Gastroesophageal sphincter (tissue), 4 donors: Measurements from ENCODE around the gene CDC42. TPM values are rescaled to one million over a fixed set of nuclear protein-coding genes. Genes with fewer than 3 reads are reported as not detected.
A peak's percentile ranks its signal among the peaks of the same experiment; 100 is the strongest.

Source experiments
- ATAC-seq: fragments of 150-250 bp; one replicate; pipeline ENCODE4 v1.9.1; 2016; ENCODE audit warnings: mild to moderate bottlenecking, moderate library complexity
- H3K27ac ChIP-seq, 4 donors: fragments of 200-600 bp; sonication (generic) in 3 of 4; 1 replicate in 3 of 4; 2 replicates in 1 of 4; pipeline ENCODE4 v1.5.1; 2016 to 2019
- H3K27me3 ChIP-seq: fragments of 200-600 bp; sonication (generic); one replicate; pipeline ENCODE4 v1.5.1; 2019
- H3K36me3 ChIP-seq, 2 donors: fragments of 200-600 bp; sonication (generic); one replicate each; pipeline ENCODE4 v1.5.1; 2019; ENCODE audit warnings: control low read depth in 1 of 2
- H3K4me1 ChIP-seq, 3 donors: fragments of 200-600 bp; sonication (generic); 1 replicate in 2 of 3; 2 replicates in 1 of 3; pipeline ENCODE4 v1.5.1; 2016 to 2019; ENCODE audit warnings: control low read depth in 2 of 3
- H3K4me3 ChIP-seq, 2 donors: fragments of 200-600 bp; sonication (generic); one replicate each; pipeline ENCODE4 v1.5.1; 2019; ENCODE audit warnings: mild to moderate bottlenecking in 1 of 2, moderate library complexity in 1 of 2
- H3K9me3 ChIP-seq, 3 donors: fragments of 200-600 bp; sonication (generic); one replicate each; pipeline ENCODE4 v1.5.1; 2017 to 2019; ENCODE audit warnings: control low read depth in 2 of 3
- EP300 ChIP-seq: sonication (generic); formaldehyde crosslinking; IDR thresholded peaks from one replicate; pipeline ENCODE4 v1.6.1; 2017; ENCODE audit warnings: antibody characterized with exemption, mild to moderate bottlenecking
- POLR2A ChIP-seq, 2 donors: fragments of 450-650 bp; IDR thresholded peaks; one replicate each; pipeline ENCODE4 v1.6.1; 2017; ENCODE audit warnings: antibody characterized with exemption in 2 of 2, mild to moderate bottlenecking in 2 of 2, moderate library complexity in 1 of 2
- POLR2AphosphoS5 ChIP-seq: sonication (generic); formaldehyde crosslinking; IDR thresholded peaks from one replicate; pipeline ENCODE4 v1.6.1; 2017; ENCODE audit warnings: antibody characterized with exemption
- WGBS, 2 donors: methylation state at CpG; one replicate each; pipeline ENCODE4 v1.1.5; 2018; ENCODE audit warnings: low coverage in 1 of 2; 5-methylcytosine and 5-hydroxymethylcytosine counted together
- total RNA-seq, 4 donors: library from RNA; depleted of rRNA; stranded (reverse); fragments of >200 nt; gene quantifications; one replicate each; pipeline ENCODE4 v1.1.0, GENCODE V29; 2016
- TF ChIP-seq, protein P1 (sequence below), 4 experiments: fragments of 200-600 bp in 2 of 4; fragments of 450-650 bp in 2 of 4; sonication (generic) in 1 of 4; IDR thresholded peaks; one replicate each; pipeline ENCODE4 v1.5.1; 2017 to 2019; ENCODE audit warnings: antibody characterized with exemption in 4 of 4, mild to moderate bottlenecking in 2 of 4, moderate library complexity in 2 of 4

The CDC42 gene
- total RNA-seq, 4 donors from 2014 or later: 190 to 309 (median 205) TPM

DNA sequence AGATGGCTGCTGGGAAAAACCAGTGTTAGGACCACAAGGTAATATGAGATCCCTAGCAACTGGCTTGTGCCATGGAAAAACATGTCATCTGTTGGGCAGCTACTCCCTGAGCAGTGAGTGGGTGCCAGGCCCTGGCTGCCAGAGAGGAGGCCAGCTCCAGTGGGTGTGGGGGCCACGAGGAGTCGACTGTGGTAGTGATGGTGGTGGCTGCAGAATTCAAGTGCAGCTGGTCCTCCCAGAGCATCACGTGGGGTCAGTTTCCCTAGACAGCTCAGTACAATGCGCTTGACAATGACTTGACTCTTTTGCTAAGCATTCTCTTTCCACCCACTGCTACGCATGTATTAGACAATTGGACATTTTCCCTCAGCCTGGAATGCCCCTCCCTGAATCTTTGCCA, 14.5 kb upstream of the CDC42 start:
- Histone ChIP-seq H3K4me3 (no peak overlapping the region), H3K27me3 (no peaks in the 10 kb centered on the region), H3K9me3 (no peaks in the 10 kb centered on the region), H3K4me1 (peaks cover 0 to 13% (median 0%) of the 10 kb centered on the region in 3 donors), H3K36me3 (no peaks in the 10 kb centered on the region), H3K27ac (no peak overlapping the region)
- ATAC-seq: no peak
- TF ChIP-seq EP300 (no peak), POLR2A (IDR thresholded peaks at IDR 0.05) (no peak), POLR2AphosphoS5 (no peak)
- TF ChIP-seq, protein P1, sequence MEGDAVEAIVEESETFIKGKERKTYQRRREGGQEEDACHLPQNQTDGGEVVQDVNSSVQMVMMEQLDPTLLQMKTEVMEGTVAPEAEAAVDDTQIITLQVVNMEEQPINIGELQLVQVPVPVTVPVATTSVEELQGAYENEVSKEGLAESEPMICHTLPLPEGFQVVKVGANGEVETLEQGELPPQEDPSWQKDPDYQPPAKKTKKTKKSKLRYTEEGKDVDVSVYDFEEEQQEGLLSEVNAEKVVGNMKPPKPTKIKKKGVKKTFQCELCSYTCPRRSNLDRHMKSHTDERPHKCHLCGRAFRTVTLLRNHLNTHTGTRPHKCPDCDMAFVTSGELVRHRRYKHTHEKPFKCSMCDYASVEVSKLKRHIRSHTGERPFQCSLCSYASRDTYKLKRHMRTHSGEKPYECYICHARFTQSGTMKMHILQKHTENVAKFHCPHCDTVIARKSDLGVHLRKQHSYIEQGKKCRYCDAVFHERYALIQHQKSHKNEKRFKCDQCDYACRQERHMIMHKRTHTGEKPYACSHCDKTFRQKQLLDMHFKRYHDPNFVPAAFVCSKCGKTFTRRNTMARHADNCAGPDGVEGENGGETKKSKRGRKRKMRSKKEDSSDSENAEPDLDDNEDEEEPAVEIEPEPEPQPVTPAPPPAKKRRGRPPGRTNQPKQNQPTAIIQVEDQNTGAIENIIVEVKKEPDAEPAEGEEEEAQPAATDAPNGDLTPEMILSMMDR (IDR thresholded peaks at IDR 0.05): no peak
- 50 to 72% methylated on average over 1 to 5 of the region's 5 CpGs for WGBS, 2 donors

DNA sequence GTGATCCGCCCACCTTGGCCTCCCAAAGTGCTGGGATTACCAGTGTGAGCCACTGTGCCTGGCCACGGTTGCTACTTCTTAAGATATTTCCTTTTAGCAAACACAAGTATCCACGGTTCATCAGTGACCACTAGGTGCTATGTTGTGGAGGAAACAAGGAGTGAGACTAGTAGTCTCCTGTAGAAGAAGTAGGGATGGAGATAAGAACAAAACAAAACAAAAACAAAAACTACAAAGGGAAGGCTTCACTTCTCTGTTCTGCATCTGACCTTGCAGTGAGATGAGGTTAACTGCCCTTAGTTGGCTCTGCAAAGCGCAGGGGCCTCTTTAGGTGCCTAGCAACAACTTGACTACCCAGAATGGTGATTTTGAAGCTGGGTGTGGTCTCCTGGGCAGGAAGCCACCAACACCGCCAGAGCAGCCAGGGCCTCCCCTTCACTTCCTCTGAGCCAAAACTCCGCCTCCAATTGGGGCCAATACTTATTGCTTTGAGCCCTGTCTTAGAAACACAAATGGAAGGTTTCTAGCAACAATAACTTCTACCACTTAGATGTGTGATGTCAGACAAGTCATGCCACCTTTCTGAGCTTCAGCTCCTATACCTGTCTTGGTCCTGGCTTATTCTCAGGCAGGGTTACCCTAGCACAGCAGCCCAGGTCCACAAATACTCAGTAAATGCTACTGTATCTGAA, 12.8 kb upstream of the CDC42 start:
- Histone ChIP-seq H3K4me1 (peaks cover 0 to 13% (median 0%) of the 10 kb centered on the region in 3 donors), H3K9me3 (no peaks in the 10 kb centered on the region), H3K27me3 (no peaks in the 10 kb centered on the region), H3K4me3 (no peak overlapping the region), H3K36me3 (no peaks in the 10 kb centered on the region), H3K27ac (peak overlapping the region in 2 of 4 donors; percentile 9 to 11)
- peak; percentile 87 for ATAC-seq
- WGBS, 2 donors: 31 to 36% methylated on average over 2 to 3 of the region's 6 CpGs
- TF ChIP-seq EP300 (no peak), POLR2A (IDR thresholded peaks at IDR 0.05) (no peak), POLR2AphosphoS5 (no peak)
- TF ChIP-seq, protein P1 (IDR thresholded peaks at IDR 0.05): no peak

DNA sequence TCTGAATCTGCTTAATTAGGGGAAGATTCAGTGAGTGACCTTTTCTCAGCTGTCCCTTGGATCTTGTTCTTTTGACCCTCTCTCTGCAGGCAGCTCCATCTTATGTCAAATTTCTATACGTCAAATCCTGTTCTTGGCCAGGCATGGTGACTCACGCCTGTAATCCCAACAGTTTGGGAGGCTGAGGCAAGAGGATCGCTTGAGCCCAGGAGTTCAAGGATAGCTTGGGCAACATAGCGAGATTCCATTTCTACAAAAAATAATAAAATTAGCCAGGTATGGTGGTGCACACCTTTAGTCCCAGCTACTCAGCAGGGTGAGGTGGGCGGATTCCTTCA, 12.3 kb upstream of the CDC42 start:
- peak overlapping the region in 1 of 4 donors; percentile 11 for H3K27ac ChIP-seq
- no peaks in the 10 kb centered on the region for H3K9me3 ChIP-seq
- ATAC-seq: no peak
- H3K4me1 ChIP-seq: peaks cover 0 to 13% (median 0%) of the 10 kb centered on the region in 3 donors
- H3K27me3 ChIP-seq: no peaks in the 10 kb centered on the region
- no peak overlapping the region for H3K4me3 ChIP-seq
- H3K36me3 ChIP-seq: no peaks in the 10 kb centered on the region
- 86 to 88% methylated on average over 3 of the region's 5 CpGs for WGBS, 2 donors
- TF ChIP-seq POLR2AphosphoS5 (no peak), POLR2A (IDR thresholded peaks at IDR 0.05) (no peak), EP300 (no peak)
- TF ChIP-seq, protein P1 (IDR thresholded peaks at IDR 0.05): no peak

DNA sequence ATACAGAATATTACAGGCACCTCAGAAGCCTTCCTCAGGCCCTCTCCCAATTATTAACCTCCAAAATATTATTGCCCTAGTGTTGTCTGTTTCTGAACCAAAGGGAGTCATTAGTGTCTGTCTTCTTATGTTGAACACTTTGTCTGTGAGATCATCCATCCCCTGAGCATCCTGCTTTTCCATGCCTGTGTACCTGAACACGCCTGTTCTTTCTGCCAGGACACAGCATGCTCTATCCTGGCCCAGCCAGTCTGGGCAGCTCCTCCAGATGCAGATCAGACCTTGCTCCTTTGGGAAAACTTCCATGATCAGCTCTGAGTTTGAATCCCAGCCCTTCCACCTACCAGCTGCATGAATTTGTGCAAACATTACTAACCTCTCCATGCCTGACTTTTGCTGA, 11.0 kb upstream of the CDC42 start:
- Histone ChIP-seq H3K27ac (no peak overlapping the region), H3K27me3 (no peaks in the 10 kb centered on the region), H3K4me3 (no peak overlapping the region), H3K9me3 (no peaks in the 10 kb centered on the region), H3K36me3 (no peaks in the 10 kb centered on the region), H3K4me1 (peaks cover 0 to 13% (median 0%) of the 10 kb centered on the region in 3 donors)
- TF ChIP-seq POLR2AphosphoS5: no peak
- TF ChIP-seq POLR2A (IDR thresholded peaks at IDR 0.05): no peak
- TF ChIP-seq, protein P1 (IDR thresholded peaks at IDR 0.05): no peak
- no peak for TF ChIP-seq EP300
- ATAC-seq: no peak
- 78 to 100% methylated on average over 1 of the region's 1 CpG for WGBS, 2 donors

DNA sequence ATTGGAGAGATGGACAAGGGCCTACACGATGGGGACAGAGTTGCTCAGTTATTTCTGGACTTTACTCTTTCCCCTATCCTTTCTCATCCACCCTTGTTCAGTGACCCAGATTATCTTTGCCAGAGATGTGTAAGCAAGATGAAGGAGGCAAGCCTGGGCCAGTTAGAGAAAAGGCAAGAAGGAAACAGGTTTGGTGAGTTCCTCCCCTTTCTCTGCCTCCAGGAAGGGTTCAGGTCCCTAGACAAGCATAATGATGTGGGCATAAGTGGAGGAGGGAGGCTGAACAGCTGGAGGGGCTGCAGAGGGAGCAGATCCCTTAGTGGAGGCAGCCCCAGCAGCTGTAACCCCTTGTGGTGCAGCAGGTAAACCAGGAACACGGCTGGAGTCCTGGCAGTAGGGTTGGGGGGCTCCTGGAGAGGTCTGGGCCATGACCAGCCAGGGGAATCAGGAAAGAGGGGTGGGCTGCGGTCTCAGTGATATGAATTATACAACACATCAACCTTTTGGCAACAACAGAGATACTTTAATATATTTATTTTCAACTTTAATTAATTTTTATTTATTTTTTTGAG, 9.2 kb upstream of the CDC42 start:
- 68 to 75% methylated on average over 3 of the region's 3 CpGs for WGBS, 2 donors
- ATAC-seq: no peak
- Histone ChIP-seq H3K27ac (no peak overlapping the region), H3K9me3 (no peaks in the 10 kb centered on the region), H3K4me1 (peaks cover 0 to 13% (median 0%) of the 10 kb centered on the region in 3 donors), H3K27me3 (no peaks in the 10 kb centered on the region), H3K4me3 (no peak overlapping the region), H3K36me3 (no peaks in the 10 kb centered on the region)
- no peak for TF ChIP-seq EP300
- no peak for TF ChIP-seq POLR2A (IDR thresholded peaks at IDR 0.05)
- no peak for TF ChIP-seq POLR2AphosphoS5
